Neural cell (in vitro differentiated cells): Measurements from ENCODE around the gene ARPC1B. TPM values are rescaled to one million over a fixed set of nuclear protein-coding genes. Genes with fewer than 3 reads are reported as not detected.

Source experiments
- H2AFZ ChIP-seq: fragments of 200-600, 300-800 bp; sonication (generic), shearing (Covaris generic); 2 replicates; pipeline ENCODE4 v1.6.0; 2014; ENCODE audit warnings: low read depth, mild to moderate bottlenecking, antibody characterized with exemption, low read length, moderate library complexity
- H3F3A ChIP-seq: fragments of 200-600 bp; shearing (Covaris generic); 2 replicates; pipeline ENCODE4 v1.6.1; 2016; ENCODE audit warnings: mild to moderate bottlenecking, moderate library complexity, mixed read lengths, antibody characterized with exemption, low read length; ENCODE audit not compliant: insufficient read depth, poor library complexity, severe bottlenecking
- H3K27ac ChIP-seq: fragments of 200-600, 300-800 bp; sonication (generic), shearing (Covaris generic); 2 replicates; pipeline ENCODE4 v1.5.1; 2014; ENCODE audit warnings: mild to moderate bottlenecking, low read length, moderate library complexity
- H3K27me3 ChIP-seq: fragments of 300-800, 200-600 bp; sonication (generic), shearing (Covaris generic); 2 replicates; pipeline ENCODE4 v1.6.0; 2014; ENCODE audit warnings: mild to moderate bottlenecking, low read depth, low read length, moderate library complexity; ENCODE audit not compliant: insufficient read depth
- H3K36me3 ChIP-seq: fragments of 300-800, 200-600 bp; sonication (generic), shearing (Covaris generic); 2 replicates; pipeline ENCODE4 v1.5.1; 2014; ENCODE audit warnings: mild to moderate bottlenecking, antibody characterized with exemption, low read length, moderate library complexity; ENCODE audit not compliant: insufficient read depth
- H3K4me2 ChIP-seq: fragments of 300-800, 200-600 bp; sonication (generic), shearing (Covaris generic); 2 replicates; pipeline ENCODE4 v1.6.0; 2014; ENCODE audit warnings: mild to moderate bottlenecking, low read length
- H3K4me3 ChIP-seq: fragments of 300-800, 200-600 bp; sonication (generic), shearing (Covaris generic); 2 replicates; pipeline ENCODE4 v1.5.1; 2014; ENCODE audit warnings: mild to moderate bottlenecking, low read length, moderate library complexity
- H3K79me2 ChIP-seq: fragments of 200-600 bp; shearing (Covaris generic); replicated peaks from 2 replicates; pipeline ENCODE4 v1.6.0; 2014; ENCODE audit warnings: mild to moderate bottlenecking, low read length, moderate library complexity; ENCODE audit not compliant: insufficient read depth
- H3K9ac ChIP-seq: fragments of 300-800, 200-600 bp; sonication (generic), shearing (Covaris generic); 2 replicates; pipeline ENCODE4 v1.6.1; 2016; ENCODE audit warnings: mild to moderate bottlenecking, low read length, mixed read lengths
- H3K9me2 ChIP-seq: fragments of 200-600 bp; shearing (Covaris generic); 2 replicates; pipeline ENCODE4 v1.6.1; 2016; ENCODE audit warnings: mild to moderate bottlenecking, low read length, mixed read lengths; ENCODE audit not compliant: insufficient read depth
- H3K9me3 ChIP-seq: fragments of 200-600, 300-800 bp; sonication (generic), shearing (Covaris generic); 2 replicates; pipeline ENCODE4 v1.6.1; 2016; ENCODE audit warnings: mild to moderate bottlenecking, mixed run types, low read length, moderate library complexity, mixed read lengths
- H4K20me1 ChIP-seq: fragments of 200-600 bp; shearing (Covaris generic); 2 replicates; pipeline ENCODE4 v1.6.1; 2016; ENCODE audit warnings: mild to moderate bottlenecking, mixed run types; ENCODE audit not compliant: insufficient read depth
- CTCF ChIP-seq: fragments of 450-650 bp; IDR thresholded peaks from 2 replicates; pipeline ENCODE4 v1.5.1; 2014; ENCODE audit warnings: antibody characterized with exemption, mild to moderate bottlenecking, moderate library complexity; ENCODE audit not compliant: poor library complexity, severe bottlenecking
- EZH2 ChIP-seq: fragments of 200-600, 300-800 bp; shearing (Covaris generic), sonication (generic); IDR thresholded peaks from 2 replicates; pipeline ENCODE4 v1.6.1; 2014; ENCODE audit warnings: antibody characterized with exemption, low read length, borderline replicate concordance, mild to moderate bottlenecking; ENCODE audit not compliant: insufficient read depth, poor library complexity, severe bottlenecking
- MXI1 ChIP-seq: fragments of 450-650 bp; conservative IDR thresholded peaks from 2 replicates; pipeline ENCODE4 v1.6.1; 2014; ENCODE audit warnings: antibody characterized with exemption, mild to moderate bottlenecking; ENCODE audit not compliant: poor library complexity, severe bottlenecking
- POLR2AphosphoS5 ChIP-seq: IDR thresholded peaks from 2 replicates; pipeline ENCODE4 v1.6.1; 2012
- RAD21 ChIP-seq: fragments of 450-650 bp; conservative IDR thresholded peaks from 2 replicates; pipeline ENCODE4 v1.6.1; 2014; ENCODE audit warnings: antibody characterized with exemption, mild to moderate bottlenecking, moderate library complexity
- SMC3 ChIP-seq: fragments of 450-650 bp; conservative IDR thresholded peaks from 2 replicates; pipeline ENCODE4 v1.6.1; 2014; ENCODE audit warnings: antibody characterized with exemption, mild to moderate bottlenecking, moderate library complexity; ENCODE audit not compliant: poor library complexity
- TAF1 ChIP-seq: IDR thresholded peaks from 2 replicates; pipeline ENCODE4 v1.6.1; 2012; ENCODE audit warnings: low read depth
- polyA plus RNA-seq: library from polyadenylated mRNA; depleted of rRNA; stranded (reverse); fragments of >200 nt; gene quantifications from 2 replicates; pipeline ENCODE4 v1.2.3, GENCODE V29; 2014
- TF ChIP-seq, protein P1 (sequence below): IDR thresholded peaks from 2 replicates; pipeline ENCODE4 v1.6.1; 2012; ENCODE audit warnings: borderline replicate concordance

The ARPC1B gene
- polyA plus RNA-seq, 1 donor from 2014 or later = 1.7 TPM

- H3K9me3 ChIP-seq = no peaks in the 10 kb centered on the region
- H3K9ac ChIP-seq = no peak overlapping the region
- no peaks in the 10 kb centered on the region for H3K9me2 ChIP-seq
- H3K4me2 ChIP-seq = no peak overlapping the region
- no peak overlapping the region for H3K4me3 ChIP-seq
- no peaks in the 10 kb centered on the region for H3K27me3 ChIP-seq
- H3K36me3 ChIP-seq = no peaks in the 10 kb centered on the region
- TF ChIP-seq MXI1 (no peak), EZH2 (no peak), POLR2AphosphoS5 (no peak), RAD21 (no peak)
- no peaks in the 10 kb centered on the region for H4K20me1 ChIP-seq
- no peaks in the 10 kb centered on the region for H3K79me2 ChIP-seq
- H2AFZ ChIP-seq = no peak overlapping the region
- no peak overlapping the region for H3K27ac ChIP-seq
- no peaks in the 10 kb centered on the region for H3F3A ChIP-seq
These were observed 16.5 kb downstream of the ARPC1B start for GRCh38 chr7:99390941-99391602.

- H3K4me3 ChIP-seq = peak overlapping the region; percentile 74
- H3K9ac ChIP-seq = peak overlapping the region; percentile 66
- H3K36me3 ChIP-seq = no peaks in the 10 kb centered on the region
- TF ChIP-seq TAF1 (no peak), POLR2AphosphoS5 (no peak), CTCF (no peak), EZH2 (no peak), SMC3 (no peak)
- TF ChIP-seq, protein P1, sequence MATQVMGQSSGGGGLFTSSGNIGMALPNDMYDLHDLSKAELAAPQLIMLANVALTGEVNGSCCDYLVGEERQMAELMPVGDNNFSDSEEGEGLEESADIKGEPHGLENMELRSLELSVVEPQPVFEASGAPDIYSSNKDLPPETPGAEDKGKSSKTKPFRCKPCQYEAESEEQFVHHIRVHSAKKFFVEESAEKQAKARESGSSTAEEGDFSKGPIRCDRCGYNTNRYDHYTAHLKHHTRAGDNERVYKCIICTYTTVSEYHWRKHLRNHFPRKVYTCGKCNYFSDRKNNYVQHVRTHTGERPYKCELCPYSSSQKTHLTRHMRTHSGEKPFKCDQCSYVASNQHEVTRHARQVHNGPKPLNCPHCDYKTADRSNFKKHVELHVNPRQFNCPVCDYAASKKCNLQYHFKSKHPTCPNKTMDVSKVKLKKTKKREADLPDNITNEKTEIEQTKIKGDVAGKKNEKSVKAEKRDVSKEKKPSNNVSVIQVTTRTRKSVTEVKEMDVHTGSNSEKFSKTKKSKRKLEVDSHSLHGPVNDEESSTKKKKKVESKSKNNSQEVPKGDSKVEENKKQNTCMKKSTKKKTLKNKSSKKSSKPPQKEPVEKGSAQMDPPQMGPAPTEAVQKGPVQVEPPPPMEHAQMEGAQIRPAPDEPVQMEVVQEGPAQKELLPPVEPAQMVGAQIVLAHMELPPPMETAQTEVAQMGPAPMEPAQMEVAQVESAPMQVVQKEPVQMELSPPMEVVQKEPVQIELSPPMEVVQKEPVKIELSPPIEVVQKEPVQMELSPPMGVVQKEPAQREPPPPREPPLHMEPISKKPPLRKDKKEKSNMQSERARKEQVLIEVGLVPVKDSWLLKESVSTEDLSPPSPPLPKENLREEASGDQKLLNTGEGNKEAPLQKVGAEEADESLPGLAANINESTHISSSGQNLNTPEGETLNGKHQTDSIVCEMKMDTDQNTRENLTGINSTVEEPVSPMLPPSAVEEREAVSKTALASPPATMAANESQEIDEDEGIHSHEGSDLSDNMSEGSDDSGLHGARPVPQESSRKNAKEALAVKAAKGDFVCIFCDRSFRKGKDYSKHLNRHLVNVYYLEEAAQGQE = no peak
- H3K79me2 ChIP-seq = no peaks in the 10 kb centered on the region
- H2AFZ ChIP-seq = no peak overlapping the region
- no peaks in the 10 kb centered on the region for H3K27me3 ChIP-seq
- no peaks in the 10 kb centered on the region for H3K9me2 ChIP-seq
- H4K20me1 ChIP-seq = no peaks in the 10 kb centered on the region
- no peak overlapping the region for H3K27ac ChIP-seq
- no peak overlapping the region for H3K4me2 ChIP-seq
- no peaks in the 10 kb centered on the region for H3K9me3 ChIP-seq
- no peaks in the 10 kb centered on the region for H3F3A ChIP-seq
These were observed 17.5 kb downstream of the ARPC1B start for GRCh38 chr7:99392046-99392445.
